ENCODE results near the gene NTRK1.

GRCh38 chr1:156908541-156908940, 47.9 kb downstream of the NTRK1 start:
- TF ChIP-seq CTCF (conservative IDR thresholded peaks at IDR 0.05) = no peak
- no peak for TF ChIP-seq EZH2 (IDR thresholded peaks at IDR 0.05; ENCODE audit: low read depth)

Data from PC-9 (cell line).